ENCODE measurements around the gene CCDC66. TPM values are rescaled to one million over a fixed set of nuclear protein-coding genes. Genes with fewer than 3 reads are reported as not detected.

CCDC66 gene
- total RNA-seq, 1 experiment from 2014 or later = 32.0 TPM

GRCh38 chr3:56611364-56611763, 54.4 kb downstream of the CCDC66 start:
- no peak overlapping the region for H2BK20ac ChIP-seq (ENCODE audit: low read depth, low read length, poor library complexity, severe bottlenecking)
- H3K23ac ChIP-seq (ENCODE audit: insufficient read length, low read depth, low read length) = no peak overlapping the region
- no peak overlapping the region for H4K8ac ChIP-seq (replicated peaks; ENCODE audit: insufficient read length, low read depth, low read length)
- no peak overlapping the region for H3K56ac ChIP-seq (ENCODE audit: insufficient read length, low read depth, low read length)
- H3T11ph ChIP-seq (ENCODE audit: low read length) = no peak overlapping the region
- no peak overlapping the region for H4K91ac ChIP-seq (ENCODE audit: insufficient read length, low read depth, low read length)
- no CpG with 5 or more reads among the region's 8 CpGs for WGBS (ENCODE audit: extremely low coverage, insufficient read length, low lambda C conversion rate)
- no peak overlapping the region for H2BK5ac ChIP-seq (ENCODE audit: insufficient read length, low read length)
- DNase-seq = no peak
- H3K18ac ChIP-seq (ENCODE audit: insufficient read length, low read depth, low read length) = no peak overlapping the region
- H3K27me3 ChIP-seq (ENCODE audit: insufficient read depth, low read length) = no peaks in the 10 kb centered on the region
- Mint-ChIP-seq H3K27ac (peak overlapping the region; percentile 22 to 94 (median 92); a peak in 3 of 7 replicates), H3K9me3 (peaks cover 0 to 11% of the 10 kb centered on the region in 2 experiments; a peak in 4 of 5 replicates), H3K4me3 (no peak overlapping the region), H3K36me3 (ENCODE audit: insufficient read depth in 1 of 3, low read depth in 3 of 3) (peaks cover 53 to 66% (median 59%) of the 10 kb centered on the region in 3 experiments), H3K27me3 (ENCODE audit: low read depth) (no peaks in the 10 kb centered on the region), H3K4me1 (peaks cover 27 to 29% of the 10 kb centered on the region in 2 experiments)
- no peaks in the 10 kb centered on the region; the same call in 1 of the 2 replicates for H3K79me2 ChIP-seq (ENCODE audit: insufficient read depth, low read length)
- H2BK15ac ChIP-seq (ENCODE audit: low read depth, low read length) = no peak overlapping the region
- H4K20me1 ChIP-seq (ENCODE audit: control insufficient read depth, insufficient read depth, insufficient read length) = no peaks in the 10 kb centered on the region
- no peaks in the 10 kb centered on the region for H3K23me2 ChIP-seq (ENCODE audit: insufficient read length, low read depth, low read length, poor library complexity, severe bottlenecking)
- H3K4ac ChIP-seq (ENCODE audit: low read depth, low read length) = no peak overlapping the region
- no peak for TF ChIP-seq CTCF (conservative IDR thresholded peaks at IDR 0.05)
- peaks cover 4% of the 10 kb centered on the region; the same call in 1 of the 2 replicates for H3K4me1 ChIP-seq (ENCODE audit: insufficient read depth, low read length)
- H3K9me3 ChIP-seq (ENCODE audit: control insufficient read depth, low read depth, low read length) = no peaks in the 10 kb centered on the region
- H3K27ac ChIP-seq (ENCODE audit: insufficient read length, low read depth, low read length) = no peak overlapping the region
- no peak overlapping the region for H2AK5ac ChIP-seq (ENCODE audit: insufficient read length, low read length)
- no peak overlapping the region for H3K9ac ChIP-seq (ENCODE audit: extremely low read depth, insufficient read length, low read length)
- no peak overlapping the region for H3K14ac ChIP-seq (ENCODE audit: insufficient read depth, low read length)
- H2BK120ac ChIP-seq (ENCODE audit: low read depth, low read length, poor library complexity, severe bottlenecking) = no peak overlapping the region
- H3K79me1 ChIP-seq (ENCODE audit: insufficient read depth, low read depth, low read length, poor library complexity, severe bottlenecking) = no peaks in the 10 kb centered on the region
- H3K4me2 ChIP-seq (ENCODE audit: insufficient read depth, insufficient read length, low read length) = no peak overlapping the region
- H2AFZ ChIP-seq (ENCODE audit: low read length) = no peak overlapping the region
- no peak overlapping the region for H2BK12ac ChIP-seq (ENCODE audit: insufficient read length, low read depth, low read length)
- no peak overlapping the region for H4K5ac ChIP-seq (ENCODE audit: insufficient read length, low read depth, low read length)

Data from H9 (cell line).